HG02852 (cell line): ENCODE data around the gene PGS1.

Experiments used
- ATAC-seq: cut with Tn5 transposase; IDR thresholded peaks from one replicate; pipeline ENCODE4 v1.9.1; 2021; ENCODE audit warnings: mild to moderate bottlenecking, moderate library complexity; ENCODE audit not compliant: unreplicated experiment

PGS1 gene

DNA sequence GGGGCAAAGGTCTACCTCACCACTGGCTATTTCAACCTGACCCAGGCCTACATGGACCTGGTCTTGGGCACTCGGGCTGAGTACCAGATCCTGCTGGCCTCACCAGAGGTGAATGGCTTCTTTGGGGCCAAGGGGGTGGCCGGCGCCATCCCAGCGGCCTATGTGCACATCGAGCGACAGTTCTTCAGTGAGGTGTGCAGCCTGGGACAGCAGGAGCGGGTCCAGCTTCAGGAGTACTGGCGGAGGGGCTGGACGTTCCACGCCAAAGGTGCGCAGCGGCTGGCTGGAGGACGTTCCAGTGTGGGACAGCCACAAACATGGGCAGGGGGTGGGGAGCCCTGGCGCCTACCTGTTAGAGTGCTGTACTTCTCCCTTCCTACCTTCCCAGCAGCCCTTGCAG, 25.4 kb downstream of the PGS1 start:
- no peak for ATAC-seq

DNA sequence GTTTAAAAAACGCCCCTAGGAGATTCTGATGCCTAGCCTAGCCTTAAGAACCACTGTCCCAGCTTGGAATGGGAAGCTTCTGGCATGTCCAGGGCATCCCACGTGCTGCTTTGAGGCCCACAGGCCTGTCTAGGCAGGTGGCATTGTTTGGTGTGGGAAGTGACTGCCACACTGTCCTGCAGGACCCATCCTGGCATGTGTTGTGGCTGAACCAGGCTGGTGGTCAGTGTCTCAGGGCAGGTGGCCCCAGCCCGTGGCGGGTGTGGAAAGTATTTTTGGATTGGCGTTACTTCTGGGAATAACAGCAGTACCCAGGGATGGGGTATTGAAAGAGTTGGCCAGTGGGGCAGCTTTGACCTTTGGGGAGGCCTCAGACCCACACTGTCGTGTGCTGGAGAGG, 27.9 kb downstream of the PGS1 start:
- ATAC-seq = no peak

DNA sequence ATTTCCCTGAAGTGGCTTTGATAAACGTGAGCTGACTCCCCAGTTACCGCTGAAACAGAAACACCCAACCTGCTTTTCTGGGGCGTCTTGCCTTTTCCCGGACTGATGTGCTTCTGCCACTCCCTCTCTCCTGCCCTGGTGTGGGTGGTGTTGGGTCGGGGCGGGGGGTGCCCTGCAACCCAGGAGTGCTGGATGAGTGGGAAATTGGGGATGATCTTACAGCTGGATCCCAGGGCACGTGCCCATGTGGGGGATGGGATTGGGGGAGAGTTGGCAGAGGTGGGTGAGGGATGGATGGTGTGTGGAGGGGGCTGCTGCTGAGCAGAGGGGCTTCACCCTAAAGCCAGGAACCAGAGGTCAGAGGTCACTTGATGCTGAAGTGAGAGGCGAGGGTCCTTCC, 28.5 kb downstream of the PGS1 start:
- ATAC-seq = no peak

DNA sequence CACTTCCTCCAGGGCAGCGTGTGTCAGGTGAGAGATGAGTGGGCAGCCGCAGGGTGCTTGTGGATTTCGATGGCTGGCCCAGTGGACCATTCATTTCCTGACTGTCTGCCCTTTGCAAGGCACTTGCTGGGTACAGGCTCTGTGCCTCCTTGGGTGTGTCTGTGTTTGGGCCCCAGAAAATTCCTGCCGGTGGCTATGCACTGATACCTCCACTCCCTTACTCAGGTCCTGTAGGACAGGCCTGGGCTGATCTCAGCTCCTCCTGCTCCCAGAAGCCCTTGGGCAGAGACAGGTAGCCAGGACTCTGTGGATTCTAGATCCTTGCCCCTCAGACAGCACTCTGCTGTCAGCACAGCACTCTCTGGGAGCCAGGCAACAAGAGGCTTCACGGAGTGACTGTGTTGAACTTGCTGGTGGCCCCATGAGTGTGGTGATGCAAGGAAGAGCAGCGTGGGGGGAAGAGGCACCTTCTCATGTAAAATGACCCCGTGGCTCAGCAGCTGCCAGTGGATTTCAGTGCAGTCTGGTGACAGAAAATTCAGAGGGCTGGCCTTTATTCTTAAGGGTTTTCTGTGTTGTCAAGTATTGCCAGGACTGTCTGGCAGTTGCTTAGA, 29.0 kb downstream of the PGS1 start:
- no peak for ATAC-seq

GRCh38 chr17:78408476-78409050, 30.1 kb downstream of the PGS1 start:
- no peak for ATAC-seq

- ATAC-seq = no peak
Measured at GRCh38 chr17:78409191-78409928, 30.9 kb downstream of the PGS1 start.

GRCh38 chr17:78411241-78411857, 32.9 kb downstream of the PGS1 start:
- no peak for ATAC-seq

- no peak for ATAC-seq
Measured at GRCh38 chr17:78412403-78412802, 34.0 kb downstream of the PGS1 start.

DNA sequence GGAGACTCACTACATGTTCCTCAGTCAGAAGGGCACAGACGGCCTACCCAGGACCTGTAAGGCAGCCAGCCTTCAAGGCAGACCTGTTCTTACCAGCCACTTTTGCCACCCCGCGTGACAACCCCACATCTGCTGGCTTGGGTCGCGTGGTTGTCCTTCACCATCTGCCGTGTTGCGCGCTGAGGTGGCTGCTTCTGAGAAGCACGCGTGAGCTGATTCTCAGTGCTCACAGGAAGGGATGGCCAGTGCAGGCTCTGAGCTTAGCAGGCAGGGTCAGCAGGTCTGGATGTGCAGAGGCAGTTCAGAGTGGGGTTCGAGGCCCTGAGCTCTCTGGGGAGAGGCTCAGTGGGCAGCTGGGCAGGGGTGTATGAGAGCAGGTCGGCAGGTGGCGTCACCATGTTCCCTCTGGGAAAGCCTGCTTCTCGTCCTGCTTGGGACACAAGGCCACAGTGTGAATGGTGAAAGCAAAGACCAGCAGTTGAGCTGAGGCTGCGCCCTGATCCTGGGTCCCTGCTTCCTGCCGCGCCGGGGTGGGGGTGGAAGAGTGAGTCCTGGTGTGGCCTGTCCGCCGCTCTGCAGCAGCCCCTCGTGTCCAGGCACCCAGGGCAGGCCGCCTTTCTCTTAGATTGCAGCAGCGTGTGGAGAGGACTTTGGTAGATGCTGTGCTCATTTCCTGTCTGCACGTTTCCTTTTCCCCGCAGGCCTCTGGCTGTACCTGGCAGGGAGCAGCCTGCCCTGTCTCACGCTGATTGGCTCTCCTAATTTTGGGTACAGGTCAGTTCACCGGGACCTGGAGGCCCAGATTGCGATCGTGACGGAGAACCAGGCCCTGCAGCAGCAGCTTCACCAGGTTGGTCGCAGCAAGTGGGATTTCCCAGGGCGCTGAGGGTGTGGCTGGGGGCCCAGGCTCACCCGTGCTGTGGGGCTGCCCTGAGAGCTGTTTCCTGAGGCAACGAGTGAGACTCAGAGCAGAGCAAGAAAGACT, 36.0 kb downstream of the PGS1 start:
- ATAC-seq = no peak

DNA sequence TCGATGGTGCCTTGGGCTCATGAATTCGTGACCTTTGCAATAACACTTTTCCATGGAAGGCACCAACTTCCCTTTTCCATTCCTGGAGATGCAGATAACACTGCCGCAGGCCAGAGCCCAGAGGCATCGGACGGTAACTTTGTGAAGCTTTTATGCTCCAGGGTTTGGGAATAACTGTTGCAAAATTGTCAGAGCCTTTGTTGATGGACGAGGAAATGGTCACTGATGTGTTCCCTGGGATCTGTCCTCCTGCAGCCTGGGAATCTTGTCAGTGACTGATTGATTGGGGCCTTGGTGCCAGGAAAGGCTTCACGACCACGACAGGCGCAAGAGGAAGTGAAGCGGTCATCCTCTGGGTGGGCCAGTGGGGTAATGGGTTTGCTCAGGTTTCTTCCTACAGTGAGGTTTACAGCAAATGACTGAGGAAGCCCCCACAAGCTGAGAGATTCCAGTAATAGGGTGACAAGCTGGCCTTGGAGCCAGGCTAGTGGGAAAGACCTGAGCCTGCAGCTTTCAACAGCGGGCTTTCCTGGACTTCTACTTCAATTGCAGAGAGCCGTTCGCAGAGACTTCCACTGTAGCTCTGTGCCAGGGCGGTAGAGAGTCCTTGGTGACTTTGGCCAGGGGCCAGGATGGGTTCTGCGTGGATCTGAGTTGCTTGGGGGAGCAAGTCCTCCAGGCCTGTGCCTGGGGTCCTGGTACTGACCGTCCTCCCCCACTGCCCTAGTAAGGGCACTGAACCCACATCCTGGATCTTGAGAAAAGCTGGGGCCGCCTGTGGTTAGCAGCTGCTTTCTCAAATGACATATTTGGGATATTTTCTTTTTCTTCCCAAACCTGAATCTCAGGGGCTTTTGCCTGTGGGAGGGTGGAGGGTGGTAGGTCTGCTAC, 37.6 kb downstream of the PGS1 start:
- no peak for ATAC-seq

DNA sequence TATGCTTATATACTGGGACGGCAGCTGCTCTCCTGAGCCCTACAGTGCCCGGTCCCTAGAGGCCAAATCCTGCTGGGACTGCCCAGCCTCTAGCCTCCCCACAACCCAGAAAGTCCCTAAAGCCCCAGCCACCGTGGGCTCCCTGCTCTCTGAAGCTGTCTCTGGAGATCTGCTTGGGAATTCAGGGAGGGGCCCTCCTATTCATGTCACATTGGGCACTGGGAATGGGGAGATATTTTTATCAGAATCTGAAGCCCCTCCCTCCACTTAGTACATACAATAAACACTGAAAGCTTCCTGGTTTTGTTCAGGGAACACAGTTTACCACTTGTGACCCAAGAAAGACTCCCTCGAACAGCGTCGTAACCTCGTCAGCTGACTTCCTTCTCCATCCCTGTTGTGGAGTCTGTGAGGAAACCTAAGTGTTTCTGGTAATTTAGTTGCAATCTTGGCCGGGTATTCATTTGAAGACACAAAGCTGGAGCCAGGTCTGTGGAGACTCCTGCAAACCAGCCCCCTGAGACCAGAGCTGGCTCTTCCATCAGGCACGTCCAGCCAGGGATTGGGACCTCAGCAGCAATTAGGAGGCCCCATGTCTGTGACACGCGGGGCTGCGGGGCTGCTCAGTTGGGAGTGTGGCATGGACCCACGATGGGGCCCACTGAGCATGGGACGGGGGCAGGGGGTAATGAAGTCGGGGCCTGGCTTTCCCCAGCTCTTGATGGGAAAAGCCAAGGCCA, 38.5 kb downstream of the PGS1 start:
- no peak for ATAC-seq

DNA sequence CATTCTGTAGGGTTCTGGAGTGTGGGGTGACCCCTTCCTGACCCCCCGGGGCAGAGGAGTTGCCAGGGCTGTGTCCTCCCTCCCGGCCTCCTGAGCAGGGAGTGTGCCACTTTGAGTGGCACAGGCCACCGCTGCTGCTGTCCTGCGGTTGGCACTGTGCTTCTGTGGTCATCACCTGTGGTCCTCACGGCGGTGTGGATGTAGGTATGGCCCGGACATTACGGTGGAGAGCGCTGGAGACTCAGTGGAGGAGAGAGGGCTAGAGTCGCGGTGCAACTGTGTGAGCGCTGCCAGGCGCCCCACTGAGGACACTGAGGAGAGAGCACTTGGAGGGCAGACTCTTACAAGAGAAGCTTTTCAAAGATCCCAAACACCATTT, 39.1 kb downstream of the PGS1 start:
- no peak for ATAC-seq

DNA sequence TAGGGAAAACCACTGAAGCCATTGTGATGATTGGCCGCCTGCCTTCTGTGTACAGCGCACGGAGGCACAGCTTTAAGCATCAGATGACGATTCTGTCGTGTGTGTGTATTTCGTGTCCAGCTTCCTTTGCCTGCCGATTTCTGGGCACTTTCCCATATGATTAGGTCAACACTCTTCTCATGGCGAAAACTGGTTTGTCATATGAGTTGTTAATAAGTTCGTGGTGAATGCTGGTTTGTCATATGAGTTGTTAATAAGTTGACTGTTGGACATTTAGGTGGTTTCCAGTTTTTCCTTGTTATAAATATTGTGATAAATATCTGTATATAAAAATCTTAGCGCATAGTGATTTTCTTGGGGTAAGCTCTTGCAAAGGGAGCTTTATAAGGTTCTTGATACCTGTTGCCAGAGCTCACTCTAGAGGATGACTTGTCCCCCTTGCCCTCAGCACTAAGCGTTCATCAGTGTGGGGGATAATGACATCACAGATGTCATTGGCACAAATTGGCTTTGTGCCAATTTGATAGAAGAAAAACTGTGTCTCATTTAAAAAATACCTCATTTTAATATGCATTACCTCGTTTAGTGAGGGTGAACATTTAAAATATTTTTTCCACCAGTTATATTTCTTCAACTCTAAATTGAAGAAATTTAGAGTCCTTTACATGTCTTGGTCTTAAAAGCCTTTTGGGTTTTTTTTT, 40.0 kb downstream of the PGS1 start:
- ATAC-seq = no peak

DNA sequence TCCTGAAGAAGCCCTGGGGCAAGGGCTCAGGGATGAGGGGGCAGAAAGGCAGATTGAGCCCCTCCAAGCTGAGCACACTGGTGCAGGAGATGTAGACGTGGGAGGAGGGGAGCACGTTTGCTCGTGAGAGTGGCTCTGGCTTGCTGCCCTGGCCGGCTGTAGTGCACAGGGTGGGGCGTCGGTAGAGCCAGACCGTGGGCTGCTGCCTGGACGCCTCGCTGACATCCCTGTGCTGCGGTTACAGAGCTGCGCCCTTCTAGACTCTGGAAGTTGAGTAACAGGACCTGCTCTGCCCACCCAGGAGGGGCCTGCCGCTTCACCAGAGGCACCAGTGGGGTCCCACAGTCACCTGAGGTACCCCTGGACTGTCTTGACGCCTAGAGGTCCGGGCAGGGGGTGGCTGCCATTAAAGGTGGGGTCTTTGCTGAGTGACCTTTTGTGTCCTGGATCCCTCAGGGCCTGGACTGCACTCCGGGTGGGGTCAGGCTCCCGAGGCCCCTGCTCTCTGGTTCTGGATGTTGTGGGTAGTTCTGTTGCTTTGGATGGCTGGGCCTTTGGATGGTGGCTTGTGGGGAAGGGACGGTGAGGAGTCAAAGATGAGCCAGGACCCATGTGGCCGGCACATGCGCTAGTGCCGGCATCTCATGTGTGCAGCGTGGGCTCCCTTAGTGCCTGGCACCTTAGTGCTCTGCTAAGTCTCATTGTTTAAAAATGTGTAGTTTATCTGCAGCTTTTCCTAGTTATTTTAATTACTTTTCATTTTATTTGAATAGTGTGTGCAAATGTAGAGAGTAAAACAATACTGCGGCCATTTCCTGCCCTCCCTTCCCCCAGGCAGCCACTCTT, 41.7 kb downstream of the PGS1 start:
- no peak for ATAC-seq

DNA sequence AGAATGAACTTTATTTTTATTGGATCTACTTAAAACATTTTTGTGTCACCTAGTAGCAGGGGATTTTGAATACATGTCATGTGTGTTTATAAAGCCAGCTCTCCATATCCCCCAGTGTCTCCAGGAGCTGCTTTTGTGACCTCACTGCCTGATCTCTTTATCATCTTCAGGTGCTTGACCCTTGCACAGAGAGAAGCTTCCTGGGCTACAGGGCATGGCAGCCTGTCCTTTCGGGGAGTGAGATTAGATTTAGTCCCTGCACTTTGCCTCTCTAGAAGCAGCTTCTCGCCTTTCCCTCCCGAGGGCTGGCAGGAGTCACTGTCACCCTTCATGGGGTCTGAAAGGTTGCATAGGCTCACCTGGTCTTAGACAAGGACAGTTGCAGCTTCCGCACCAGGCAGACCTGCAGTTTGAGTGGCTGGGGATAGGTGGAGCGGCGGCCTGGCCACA, 42.7 kb downstream of the PGS1 start:
- ATAC-seq = no peak

DNA sequence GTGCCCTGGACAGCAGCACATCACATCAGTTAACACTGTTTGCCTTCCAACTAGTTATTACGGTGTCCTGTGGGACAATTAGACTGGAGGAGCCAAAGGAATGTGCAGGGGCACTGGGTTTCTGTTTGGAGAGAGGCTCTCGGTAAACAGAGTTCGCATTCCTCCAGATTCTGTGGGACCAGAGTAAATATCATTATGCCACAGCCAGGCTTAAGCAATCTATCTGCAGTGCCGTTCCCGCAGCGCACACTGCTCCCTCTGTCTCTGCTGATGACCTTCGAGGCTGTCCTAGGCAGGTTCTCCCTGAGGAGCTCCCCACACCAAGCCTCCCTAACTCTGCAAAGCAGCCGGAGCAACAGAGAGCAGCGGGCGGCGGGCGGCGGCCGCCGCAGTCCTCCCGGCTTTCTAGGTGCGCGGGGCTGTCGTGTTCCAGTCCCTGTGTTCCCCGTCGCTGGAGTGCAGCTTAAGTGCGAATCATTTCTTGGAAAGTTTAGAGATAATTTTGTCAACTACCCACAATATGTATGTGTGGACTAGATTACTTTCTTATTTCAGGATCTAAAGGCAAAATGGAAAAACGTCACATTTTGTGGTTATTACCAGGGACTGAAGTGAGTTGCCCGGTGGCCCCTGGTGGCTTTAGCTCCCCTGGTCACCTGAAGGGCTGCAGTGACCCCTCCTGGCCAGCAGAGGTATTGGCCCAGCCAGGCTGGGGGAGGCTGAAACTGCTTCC, 43.3 kb downstream of the PGS1 start:
- ATAC-seq = no peak

DNA sequence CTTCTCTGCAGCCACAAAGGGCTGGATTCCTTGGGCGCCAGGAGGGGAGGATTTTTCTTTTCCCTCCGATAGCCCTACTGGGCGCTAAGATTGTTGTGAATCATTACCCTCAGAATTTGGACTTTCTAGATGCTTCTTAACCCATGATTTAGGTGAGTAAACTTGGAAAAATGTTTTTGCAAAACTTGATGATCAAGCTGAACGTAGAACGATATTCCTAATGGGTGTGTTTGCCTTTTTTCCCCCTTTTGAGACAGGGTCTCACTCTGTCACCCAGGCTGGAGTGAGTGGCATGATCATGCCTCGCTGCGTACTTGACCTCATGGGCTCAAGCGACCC, 43.8 kb downstream of the PGS1 start:
- ATAC-seq = no peak
